Measurements from ENCODE around the gene MLIP.
"Not testable (repeated sequence)": the region's sequence is repeated elsewhere in the genome, so short reads cannot be mapped to it uniquely, and the experiment has no call there.

The MLIP gene

DNA sequence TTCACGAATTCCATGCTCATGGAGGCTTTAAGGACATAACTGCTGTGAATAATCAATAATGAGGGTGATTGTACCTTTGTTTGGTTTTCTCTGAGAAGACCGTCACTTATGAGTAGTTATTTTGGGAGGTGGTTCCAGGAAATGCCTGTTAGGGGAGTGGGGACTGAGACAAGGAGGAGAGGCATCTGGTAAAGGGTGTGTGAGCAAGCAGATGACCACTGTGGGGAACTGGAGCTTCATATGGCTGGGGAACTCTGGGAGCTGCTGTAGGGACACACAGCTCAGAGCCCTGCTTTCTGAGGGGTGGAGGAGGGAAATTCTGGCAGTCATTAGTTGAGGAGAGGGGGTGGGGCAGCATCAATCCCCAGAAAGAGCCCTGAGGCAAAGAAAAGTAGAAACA lies 125.7 kb downstream of the MLIP start:
- no peak for DNase-seq (ENCODE audit: low spot score)

- no peak for DNase-seq (ENCODE audit: low spot score)
These were observed 127.2 kb downstream of the MLIP start for GRCh38 chr6:54238396-54238795.

- no peak for DNase-seq (ENCODE audit: low spot score)
These were observed 132.5 kb downstream of the MLIP start for GRCh38 chr6:54243699-54244098.

GRCh38 chr6:54244430-54244829 lies 133.2 kb downstream of the MLIP start:
- no peak for DNase-seq (ENCODE audit: low spot score)

- no peak for DNase-seq (ENCODE audit: low spot score)
These were observed 134.0 kb downstream of the MLIP start for GRCh38 chr6:54245265-54245664.

DNA sequence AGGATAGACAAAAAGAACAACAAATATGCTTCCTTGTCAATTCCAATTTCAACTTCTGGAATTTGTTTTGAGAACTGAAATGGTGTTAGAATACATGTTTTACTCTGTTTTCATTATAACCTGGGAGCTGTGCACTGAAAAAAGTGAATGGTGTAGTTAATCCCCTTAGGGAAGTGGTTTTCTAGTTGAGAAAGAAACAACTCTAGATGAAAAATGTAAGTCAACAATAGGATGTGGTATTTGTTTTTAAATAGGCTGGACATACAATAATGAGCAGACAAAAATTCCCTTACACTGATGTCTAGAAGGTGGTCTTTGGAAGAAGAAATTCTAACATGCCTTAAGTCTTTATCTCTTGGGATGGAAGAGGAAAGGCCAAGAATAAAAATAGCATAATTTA lies 137.1 kb downstream of the MLIP start:
- no peak for DNase-seq (ENCODE audit: low spot score)

GRCh38 chr6:54248994-54249393 lies 137.8 kb downstream of the MLIP start:
- DNase-seq (ENCODE audit: low spot score) = no peak

DNA sequence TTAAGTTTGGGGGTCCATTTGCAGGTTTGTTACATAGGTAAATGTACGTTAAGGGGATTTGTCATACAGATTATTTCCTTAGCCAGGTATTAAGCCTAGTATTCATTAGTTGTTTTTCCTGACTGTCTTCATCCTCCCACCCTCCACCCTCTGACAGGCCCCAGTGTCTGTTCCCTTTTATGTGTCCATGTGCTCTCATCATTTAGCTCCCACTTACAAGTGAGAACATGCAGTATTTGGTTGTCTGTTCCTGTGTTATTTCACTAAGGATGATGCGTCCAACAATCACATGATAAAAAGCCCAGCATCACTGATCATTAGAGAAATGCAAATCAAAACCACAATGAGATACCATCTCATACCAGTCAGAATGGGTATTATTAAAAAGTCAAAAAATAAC lies 138.6 kb downstream of the MLIP start:
- DNase-seq (ENCODE audit: low spot score) = not testable (repeated sequence)

DNA sequence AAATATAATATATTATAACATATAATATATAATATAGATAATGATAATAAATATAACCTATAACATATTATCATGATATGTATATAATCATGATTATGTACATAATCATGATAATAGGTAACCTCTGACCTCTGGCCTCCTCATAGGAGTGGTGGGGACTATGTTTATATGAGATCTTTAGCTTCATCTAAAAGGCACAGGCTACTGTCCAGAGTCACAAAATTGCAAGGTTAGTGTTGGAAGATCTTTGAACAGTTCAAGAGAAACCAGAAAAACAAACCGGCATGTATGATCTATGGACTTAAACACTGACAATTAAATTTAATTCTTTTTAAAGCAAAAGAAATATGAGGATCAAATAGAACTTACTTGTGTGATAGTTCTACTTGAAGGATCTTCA lies 141.3 kb downstream of the MLIP start:
- no peak for DNase-seq (ENCODE audit: low spot score)

DNA sequence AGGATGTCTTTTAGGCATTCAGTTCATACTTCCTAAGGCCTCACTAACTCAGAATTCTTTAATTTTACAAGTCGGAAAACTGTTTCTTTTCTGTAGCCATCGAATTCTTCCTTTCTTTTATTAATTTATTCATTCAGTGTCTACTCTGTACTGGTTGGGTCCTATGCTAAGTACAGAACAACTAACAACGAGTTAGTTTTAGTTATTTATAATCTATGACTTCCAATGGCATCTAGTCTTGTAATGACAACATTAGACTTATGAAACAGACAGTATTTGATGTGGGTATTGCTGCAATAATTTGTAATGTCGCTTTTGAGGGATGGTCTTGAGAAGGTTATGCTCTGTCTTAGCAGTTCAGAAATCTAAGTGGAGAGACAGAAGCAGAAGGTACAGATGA lies 141.7 kb downstream of the MLIP start:
- DNase-seq (ENCODE audit: low spot score) = no peak

GRCh38 chr6:54254886-54255285 lies 143.6 kb downstream of the MLIP start:
- no peak for DNase-seq (ENCODE audit: low spot score)

DNA sequence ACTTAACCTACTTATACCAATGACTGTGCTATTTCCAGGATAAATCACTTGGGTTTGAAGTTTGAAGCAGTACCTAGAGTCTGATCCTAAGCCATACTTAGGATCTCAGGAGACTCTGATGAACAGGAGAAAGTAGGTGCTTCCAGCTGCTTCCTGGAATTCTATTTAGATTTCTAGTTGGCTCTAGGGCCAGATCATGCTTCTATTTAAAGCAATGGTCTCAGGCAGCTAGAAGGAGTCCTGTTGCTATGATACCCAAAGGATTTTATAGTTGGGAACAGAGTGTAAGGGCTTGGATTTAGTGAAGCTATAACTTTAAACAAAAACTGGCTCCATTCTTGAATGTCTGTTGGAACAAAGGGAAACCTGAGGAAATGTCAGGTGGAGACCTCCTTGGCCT lies 144.6 kb downstream of the MLIP start:
- DNase-seq (ENCODE audit: low spot score) = no peak

DNA sequence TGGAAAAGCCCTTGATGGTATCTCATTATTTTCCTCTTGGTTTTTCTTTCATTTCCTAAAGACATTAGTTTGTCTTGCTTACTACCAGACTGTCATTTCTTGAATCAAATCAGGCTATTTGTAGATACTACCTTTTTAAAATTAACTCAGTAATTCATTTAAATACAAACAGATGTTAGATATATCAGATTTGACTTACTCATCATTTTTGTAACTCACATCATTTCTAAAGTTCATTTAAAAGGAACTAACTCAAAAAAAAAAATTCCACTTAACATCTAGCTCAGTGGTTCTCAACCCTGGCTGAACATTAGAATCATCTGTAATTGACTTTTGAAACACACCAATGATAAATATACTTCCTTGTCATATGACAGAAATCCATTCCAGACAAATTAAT lies 148.8 kb downstream of the MLIP start:
- DNase-seq (ENCODE audit: low spot score) = no peak

DNA sequence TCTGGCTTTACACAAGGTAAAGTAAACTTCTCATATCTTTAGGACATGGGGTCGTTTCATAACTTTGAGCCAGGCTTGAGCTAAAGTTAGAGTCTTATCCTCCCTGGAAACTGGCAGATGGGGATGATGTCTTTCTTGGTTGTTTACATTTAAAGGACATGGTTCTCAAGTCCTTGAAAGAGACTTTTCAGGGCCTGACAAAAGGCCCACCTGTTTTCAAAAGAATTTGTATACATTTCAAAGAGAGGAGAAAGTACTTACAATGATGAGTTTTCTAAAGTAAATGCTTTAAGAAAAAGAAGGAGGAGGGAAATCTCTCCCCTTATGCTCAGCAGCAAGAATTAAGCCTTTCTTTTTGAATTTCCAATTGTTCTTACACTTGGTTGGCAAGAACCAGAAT lies 151.3 kb downstream of the MLIP start:
- no peak for DNase-seq (ENCODE audit: low spot score)

- no peak for DNase-seq (ENCODE audit: low spot score)
These were observed 151.7 kb downstream of the MLIP start for GRCh38 chr6:54262971-54263370.

DNA sequence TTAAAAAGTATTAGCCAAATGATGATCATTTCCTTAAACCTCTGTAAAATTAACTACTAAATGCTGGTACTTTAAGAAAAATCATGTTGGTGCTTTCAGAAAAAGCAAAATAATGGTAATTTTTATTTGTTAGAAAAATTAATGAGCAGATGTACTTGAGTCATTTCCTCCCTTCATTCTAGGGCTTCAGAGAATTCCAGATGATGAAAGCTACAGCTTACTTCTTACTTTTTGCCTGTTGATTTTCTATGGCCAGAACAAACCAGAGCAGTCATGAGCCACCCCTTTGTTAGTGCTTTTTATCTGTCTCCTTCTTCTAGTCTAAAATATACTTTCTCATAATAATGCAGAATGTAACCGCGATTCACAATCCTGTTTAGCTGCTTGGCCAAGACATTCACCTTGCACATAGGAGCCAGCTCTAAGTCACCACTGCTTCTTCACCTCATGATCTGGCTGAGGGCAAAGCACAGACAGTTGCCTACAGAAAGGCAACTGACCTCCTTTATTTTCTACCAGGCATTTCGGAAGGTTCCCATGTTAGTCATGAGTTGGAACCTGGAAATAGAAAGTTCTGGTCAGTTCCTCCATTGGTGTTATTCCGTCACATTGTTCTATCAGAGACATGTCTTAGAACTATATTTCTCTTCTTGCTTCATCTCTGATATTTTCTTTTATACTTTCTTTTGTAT lies 153.5 kb downstream of the MLIP start:
- DNase-seq (ENCODE audit: low spot score) = no peak

GRCh38 chr6:54266400-54266923 lies 155.2 kb downstream of the MLIP start:
- DNase-seq (ENCODE audit: low spot score) = no peak

- DNase-seq (ENCODE audit: low spot score) = no peak
These were observed 156.6 kb downstream of the MLIP start for GRCh38 chr6:54267798-54268197.

- DNase-seq (ENCODE audit: low spot score) = no peak
These were observed 162.1 kb downstream of the MLIP start for GRCh38 chr6:54273214-54273820.

- DNase-seq (ENCODE audit: low spot score) = no peak
These were observed 163.1 kb downstream of the MLIP start for GRCh38 chr6:54274383-54274782.

- DNase-seq (ENCODE audit: low spot score) = peak; percentile 1
These were observed 170.9 kb downstream of the MLIP start for GRCh38 chr6:54282186-54282585.

- no peak for DNase-seq (ENCODE audit: low spot score)
These were observed 173.1 kb downstream of the MLIP start for GRCh38 chr6:54284161-54284860.

- DNase-seq (ENCODE audit: low spot score) = no peak
These were observed 174.4 kb downstream of the MLIP start for GRCh38 chr6:54285595-54285994.

Measured in hepatic stellate cell (primary cell).